Measurements from ENCODE around the gene AKIRIN2.
"Not testable (repeated sequence)": the region's sequence is repeated elsewhere in the genome, so short reads cannot be mapped to it uniquely, and the experiment has no call there.

Gene AKIRIN2

GRCh38 chr6:87716928-87717614 lies 15.0 kb upstream of the AKIRIN2 start:
- DNase-seq (ENCODE audit: low spot score), result no peak
- TF ChIP-seq, protein P1, sequence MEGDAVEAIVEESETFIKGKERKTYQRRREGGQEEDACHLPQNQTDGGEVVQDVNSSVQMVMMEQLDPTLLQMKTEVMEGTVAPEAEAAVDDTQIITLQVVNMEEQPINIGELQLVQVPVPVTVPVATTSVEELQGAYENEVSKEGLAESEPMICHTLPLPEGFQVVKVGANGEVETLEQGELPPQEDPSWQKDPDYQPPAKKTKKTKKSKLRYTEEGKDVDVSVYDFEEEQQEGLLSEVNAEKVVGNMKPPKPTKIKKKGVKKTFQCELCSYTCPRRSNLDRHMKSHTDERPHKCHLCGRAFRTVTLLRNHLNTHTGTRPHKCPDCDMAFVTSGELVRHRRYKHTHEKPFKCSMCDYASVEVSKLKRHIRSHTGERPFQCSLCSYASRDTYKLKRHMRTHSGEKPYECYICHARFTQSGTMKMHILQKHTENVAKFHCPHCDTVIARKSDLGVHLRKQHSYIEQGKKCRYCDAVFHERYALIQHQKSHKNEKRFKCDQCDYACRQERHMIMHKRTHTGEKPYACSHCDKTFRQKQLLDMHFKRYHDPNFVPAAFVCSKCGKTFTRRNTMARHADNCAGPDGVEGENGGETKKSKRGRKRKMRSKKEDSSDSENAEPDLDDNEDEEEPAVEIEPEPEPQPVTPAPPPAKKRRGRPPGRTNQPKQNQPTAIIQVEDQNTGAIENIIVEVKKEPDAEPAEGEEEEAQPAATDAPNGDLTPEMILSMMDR (IDR thresholded peaks at IDR 0.05; ENCODE audit: extremely low read depth, insufficient read depth, missing control alignments), result no peak
- in situ Hi-C loops (cut with MboI; ENCODE audit: low pct_unique_long_range_greater_than_20kb, low sequenced_read_pairs, unreplicated experiment), result no loop called here

DNA sequence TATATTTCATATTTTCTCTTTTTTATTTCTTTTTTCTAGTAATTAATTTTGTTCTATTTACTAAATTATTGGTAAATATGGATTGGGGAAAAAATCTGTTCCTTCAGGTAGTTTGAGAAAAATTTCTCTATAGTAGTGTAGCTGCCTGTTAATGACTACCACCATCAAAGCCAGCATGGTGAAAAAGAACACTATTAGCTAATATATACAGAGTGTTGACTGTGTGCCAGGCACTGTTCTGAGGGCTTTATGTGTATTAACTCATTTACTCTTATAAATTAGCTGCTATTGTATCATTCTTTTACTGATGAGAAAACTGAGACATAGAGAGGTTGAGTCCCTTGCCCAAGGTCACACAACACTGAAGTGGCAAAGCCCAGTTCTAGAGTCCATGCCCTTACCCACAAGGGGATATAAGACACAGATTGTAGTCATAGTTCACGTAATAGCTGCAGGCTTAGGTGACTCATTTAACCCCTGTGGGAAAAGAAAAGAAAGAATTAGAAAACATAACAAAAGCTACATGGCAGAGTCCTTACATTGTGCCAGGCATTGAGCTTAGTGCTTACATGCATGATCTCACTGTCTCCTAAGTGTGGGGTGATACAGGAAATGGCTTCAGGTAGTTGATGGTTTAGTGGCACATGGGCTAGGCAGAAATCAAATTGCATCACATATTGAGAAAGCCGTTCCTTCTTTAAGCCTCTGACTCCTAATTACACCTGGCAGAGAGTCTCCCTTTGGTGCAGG lies 12.2 kb upstream of the AKIRIN2 start:
- no peak for DNase-seq (ENCODE audit: low spot score)
- in situ Hi-C loops (cut with MboI; ENCODE audit: low pct_unique_long_range_greater_than_20kb, low sequenced_read_pairs, unreplicated experiment), result no loop called here
- TF ChIP-seq, protein P1 (IDR thresholded peaks at IDR 0.05; ENCODE audit: extremely low read depth, insufficient read depth, missing control alignments), result no peak

DNA sequence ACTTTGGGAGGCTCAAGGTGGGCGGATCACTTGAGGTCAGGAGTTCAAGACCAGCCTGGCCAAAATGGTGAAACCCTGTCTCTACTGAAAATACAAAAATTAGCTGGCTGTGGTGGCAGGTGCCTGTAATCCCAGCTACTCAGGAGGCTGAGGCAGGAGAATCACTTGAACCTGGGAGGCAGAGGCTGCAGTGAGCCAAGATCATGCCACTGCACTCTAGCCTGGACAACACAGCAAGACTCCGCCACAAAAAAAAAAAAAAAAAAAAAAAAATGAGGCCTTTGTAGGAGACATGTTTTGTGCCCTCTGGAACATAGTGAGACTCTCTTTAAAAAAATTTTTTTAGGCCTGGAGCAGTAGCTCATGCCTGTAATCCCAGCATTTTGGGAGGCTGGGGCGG lies 10.7 kb upstream of the AKIRIN2 start:
- DNase-seq (ENCODE audit: low spot score); in situ Hi-C loops (cut with MboI; ENCODE audit: low pct_unique_long_range_greater_than_20kb, low sequenced_read_pairs, unreplicated experiment): not testable (repeated sequence)

GRCh38 chr6:87710090-87710489 lies 8.1 kb upstream of the AKIRIN2 start:
- TF ChIP-seq, protein P1 (IDR thresholded peaks at IDR 0.05; ENCODE audit: extremely low read depth, insufficient read depth, missing control alignments), result no peak
- no peak for DNase-seq (ENCODE audit: low spot score)
- in situ Hi-C loops (cut with MboI; ENCODE audit: low pct_unique_long_range_greater_than_20kb, low sequenced_read_pairs, unreplicated experiment), result no loop called here

DNA sequence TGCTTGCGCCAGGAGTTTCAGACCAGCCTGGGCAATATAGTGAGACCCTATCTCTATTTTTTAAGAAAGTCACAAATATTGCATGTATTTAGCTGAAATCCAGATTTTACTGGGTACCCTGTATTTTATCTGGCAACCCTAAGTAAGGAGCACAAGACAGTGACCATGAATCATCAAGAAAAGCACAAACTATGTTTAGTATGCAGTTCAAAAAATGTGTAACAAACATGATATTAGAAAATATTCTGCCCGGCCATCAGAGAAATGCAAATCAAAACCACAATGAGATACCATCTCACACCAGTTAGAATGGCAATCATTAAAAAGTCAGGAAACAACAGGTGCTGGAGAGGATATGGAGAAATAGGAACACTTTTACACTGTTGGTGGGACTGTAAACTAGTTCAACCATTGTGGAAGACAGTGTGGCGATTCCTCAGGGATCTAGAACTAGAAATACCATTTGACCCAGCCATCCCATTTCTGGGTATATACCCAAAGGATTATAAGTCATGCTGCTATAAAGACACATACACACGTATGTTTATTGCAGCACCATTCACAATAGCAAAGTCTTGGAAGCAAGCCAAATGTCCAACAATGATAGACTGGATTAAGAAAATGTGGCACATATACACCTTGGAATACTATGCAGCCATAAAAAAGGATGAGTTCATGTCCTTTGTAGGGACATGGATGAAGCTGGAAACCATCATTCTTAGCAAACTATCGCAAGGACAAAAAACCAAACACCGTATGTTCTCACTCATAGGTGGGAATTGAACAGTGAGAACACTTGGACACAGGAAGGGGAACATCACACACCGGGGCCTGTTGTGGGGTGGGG lies 6.8 kb upstream of the AKIRIN2 start:
- in situ Hi-C loops (cut with MboI; ENCODE audit: low pct_unique_long_range_greater_than_20kb, low sequenced_read_pairs, unreplicated experiment), result loop anchor here (10.0 kb wide), 1 partner anchor 86 kb away; no protein-coding TSS in a partner anchor
- not testable (repeated sequence) for DNase-seq (ENCODE audit: low spot score)

DNA sequence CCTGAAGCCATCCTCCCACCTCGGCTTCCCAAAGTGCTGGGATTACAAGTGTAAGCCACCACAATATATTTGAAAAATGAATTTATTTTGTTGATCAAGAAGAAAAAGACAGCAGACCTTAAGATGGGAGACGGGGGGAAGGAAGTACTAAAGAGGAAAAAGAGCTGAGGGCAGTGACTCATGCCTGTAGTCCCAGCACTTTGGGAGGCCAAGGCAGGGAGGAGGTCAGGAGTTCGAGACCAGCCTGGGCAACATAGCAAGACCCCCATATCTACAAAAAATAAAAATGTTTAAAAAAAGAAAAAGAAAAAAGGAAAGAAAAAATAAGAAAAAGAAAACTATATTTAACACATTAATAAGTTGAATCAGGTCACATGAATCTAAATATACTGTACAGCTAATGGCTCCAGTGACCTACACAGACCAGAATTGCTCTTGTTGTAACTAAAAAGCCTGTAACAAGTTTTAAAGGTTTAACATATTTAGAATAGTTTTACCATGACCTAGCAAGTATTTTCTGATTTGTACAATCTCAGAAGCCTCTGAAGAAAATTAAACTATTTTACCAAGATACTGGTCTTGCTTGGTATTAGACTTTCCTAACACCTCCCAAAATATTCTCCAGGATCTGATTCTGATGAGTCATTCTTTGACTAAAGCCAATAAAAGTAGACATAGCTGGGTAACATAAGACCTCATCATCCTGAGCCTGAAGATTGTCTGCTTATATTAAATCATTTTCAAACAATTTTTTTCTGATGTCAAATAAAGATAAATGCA lies 4.3 kb upstream of the AKIRIN2 start:
- in situ Hi-C loops (cut with MboI; ENCODE audit: low pct_unique_long_range_greater_than_20kb, low sequenced_read_pairs, unreplicated experiment), result loop anchor here (10.0 kb wide), 1 partner anchor 88 kb away; no protein-coding TSS in a partner anchor
- no peak for DNase-seq (ENCODE audit: low spot score)
- TF ChIP-seq, protein P1 (IDR thresholded peaks at IDR 0.05; ENCODE audit: extremely low read depth, insufficient read depth, missing control alignments), result no peak
